AG08395 (cell line): ENCODE data around the gene CACNA1B.
"Not testable (repeated sequence)": the region's sequence is repeated elsewhere in the genome, so short reads cannot be mapped to it uniquely, and the experiment has no call there.

Experiments
- DNase-seq: peaks from one replicate; pipeline ENCODE4 v3.0.0; 2012; ENCODE audit warnings: mixed read lengths, low spot score

The CACNA1B gene

DNA sequence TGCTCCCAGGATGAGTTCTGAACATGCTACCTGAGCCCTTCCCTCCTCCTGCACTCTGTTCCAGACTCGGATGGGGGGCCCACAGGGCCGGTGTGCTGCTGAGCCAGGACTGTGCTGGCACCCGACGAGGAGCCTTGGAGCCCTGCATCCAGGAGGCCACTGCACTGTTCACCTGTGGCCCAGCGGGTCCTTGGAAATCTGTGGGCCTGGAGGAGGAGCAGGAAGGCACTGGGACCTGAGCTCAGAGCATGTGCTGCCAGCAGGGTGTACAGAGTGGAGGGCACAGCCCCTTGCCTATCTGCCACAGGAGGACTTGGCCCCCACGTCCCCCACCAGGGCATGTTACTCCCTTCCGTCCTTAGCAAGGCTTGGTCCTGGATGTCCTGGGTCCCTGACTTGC, 265.9 kb downstream of the CACNA1B start:
- DNase-seq: not testable (repeated sequence)

DNA sequence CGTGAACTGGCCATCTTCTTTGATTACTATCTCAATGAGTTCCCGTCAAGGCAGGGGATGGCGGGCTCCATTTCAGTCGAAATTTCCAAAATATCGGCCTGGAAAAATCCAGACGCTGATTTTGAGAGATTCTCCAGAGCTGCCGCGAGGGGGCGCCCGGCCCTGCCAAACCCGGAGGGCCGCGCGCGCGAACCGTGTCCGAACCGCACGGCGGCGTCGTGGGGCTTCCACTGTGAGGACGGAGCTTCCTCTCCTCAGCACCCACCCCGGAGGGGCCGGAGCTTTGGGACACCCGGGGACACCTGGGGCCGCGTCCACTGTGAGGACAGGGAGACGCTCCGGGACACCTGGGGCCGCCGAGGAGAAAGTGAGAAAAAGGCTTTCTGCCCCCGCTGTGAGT, 270.0 kb downstream of the CACNA1B start:
- DNase-seq: not testable (repeated sequence)

DNA sequence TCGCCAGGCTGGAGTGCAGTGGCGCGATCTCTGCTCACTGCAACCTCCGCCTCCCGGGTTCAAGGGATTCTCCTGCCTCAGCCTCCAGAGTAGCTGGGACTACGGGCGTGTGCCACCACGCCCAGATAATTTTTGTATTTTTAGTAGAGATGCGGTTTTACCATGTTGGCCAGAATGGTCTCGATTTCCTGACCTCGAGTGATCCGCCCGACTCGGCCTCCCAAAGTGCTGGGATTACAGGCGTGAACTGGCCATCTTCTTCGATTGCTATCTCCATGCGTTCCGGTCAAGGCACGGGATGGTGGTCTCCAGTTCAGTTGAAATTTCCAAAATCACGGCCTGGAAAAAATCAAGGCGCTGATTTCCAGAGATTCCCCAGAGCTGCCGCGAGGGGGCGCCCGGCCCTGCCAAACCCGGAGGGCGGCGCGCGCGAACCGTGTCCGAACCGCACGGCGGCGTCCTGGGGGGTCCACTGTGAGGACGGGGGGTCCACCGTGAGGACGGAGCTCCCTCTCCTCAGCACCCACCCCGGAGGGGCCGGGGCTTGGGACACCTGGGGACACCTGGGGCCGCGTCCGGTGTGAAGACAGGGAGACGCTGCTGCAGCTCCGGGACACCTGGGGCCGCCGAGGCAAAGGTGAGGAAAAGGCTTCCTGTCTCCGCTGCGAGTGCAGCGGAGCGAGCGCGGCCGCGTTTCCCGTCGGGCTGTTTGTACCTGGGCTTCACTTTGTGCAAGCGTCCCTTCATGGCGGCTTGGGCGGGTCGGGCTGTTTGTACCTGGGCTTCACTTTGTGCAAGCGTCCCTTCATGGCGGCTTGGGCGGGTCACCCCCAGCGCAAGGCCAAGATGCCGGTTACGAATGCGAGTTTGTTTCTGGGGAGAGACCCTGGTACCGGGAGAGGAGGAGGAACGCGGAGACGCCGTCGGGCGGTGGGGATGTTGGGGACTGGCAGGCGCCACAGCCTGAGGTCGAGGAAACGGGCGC, 272.4 kb downstream of the CACNA1B start:
- not testable (repeated sequence) for DNase-seq

DNA sequence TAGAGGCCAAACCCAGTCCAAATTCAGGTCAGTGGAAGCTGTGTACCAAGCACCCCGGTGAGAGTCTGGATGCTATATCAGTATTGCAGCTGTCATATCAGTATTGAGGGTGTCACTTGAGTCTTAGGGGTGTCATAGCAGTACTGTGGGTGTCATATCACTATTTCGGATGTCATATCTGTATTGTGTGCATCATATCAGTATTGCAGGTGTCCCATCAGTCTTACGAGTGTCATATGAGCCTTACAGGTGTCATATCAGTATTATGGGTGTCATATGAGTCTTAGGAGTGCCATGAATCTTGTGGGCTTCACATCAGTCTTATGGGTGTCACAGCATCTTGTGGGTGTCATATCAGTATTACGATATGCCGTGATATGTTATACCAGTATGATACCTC, 278.2 kb downstream of the CACNA1B start:
- not testable (repeated sequence) for DNase-seq

DNA sequence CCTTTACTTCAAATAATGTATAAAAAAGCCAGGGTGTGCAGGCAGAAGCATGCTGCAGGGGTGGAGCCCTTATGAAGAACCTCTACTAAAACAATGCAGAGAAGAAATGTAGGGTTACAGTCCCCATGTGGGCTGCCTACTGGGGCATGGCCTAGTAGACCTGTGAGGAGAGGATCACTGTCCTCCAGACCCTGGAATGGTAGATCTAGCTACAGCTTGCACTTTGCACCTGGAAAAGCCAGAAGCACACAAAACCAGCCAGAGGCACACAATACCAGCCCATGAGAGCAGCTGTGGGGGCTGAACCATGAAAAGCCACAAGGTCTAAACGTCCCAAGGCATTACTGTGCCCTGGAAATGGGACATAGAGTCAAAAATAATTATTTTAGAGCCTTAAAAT, 289.2 kb downstream of the CACNA1B start:
- DNase-seq: not testable (repeated sequence)
